IMR-90 (cell line): ENCODE data around the gene SLC25A19. TPM values are rescaled to one million over a fixed set of nuclear protein-coding genes. Genes with fewer than 3 reads are reported as not detected.

ENCODE experiments used
- ATAC-seq: fragments of 200-7000 bp; cut with Tn5 transposase; 2 replicates; pipeline ENCODE4 v1.9.1; 2020; ENCODE audit warnings: low read depth, mild to moderate bottlenecking, moderate library complexity
- BruUV-seq: library from RNA; stranded (reverse); fragments of 400-500 nt; replicated peaks from 2 replicates; lab custom pipeline; 2021; lab: Mats Ljungman, UMichigan
- CTCF ChIA-PET: fragments of 300-600 bp; formaldehyde crosslinking; extraction: SDS; loops from one replicate; lab custom pipeline; 2021; ENCODE audit warnings: antibody characterized with exemption; lab: Yijun Ruan, JAX
- POLR2A ChIA-PET: fragments of 300-600 bp; sonication (Branson Sonifier 250); formaldehyde crosslinking; loops from one replicate; lab custom pipeline; 2022; ENCODE audit warnings: antibody characterized with exemption; ENCODE audit not compliant: unreplicated experiment; lab: Charles Lee
- DNase-seq: peaks from one replicate; pipeline ENCODE4 v3.0.0; 2013
- H2AFZ ChIP-seq: replicated peaks from 2 replicates; pipeline ENCODE3; 2013; ENCODE audit warnings: low read length, mild to moderate bottlenecking; ENCODE audit not compliant: poor library complexity
- H2AK5ac ChIP-seq: 2 replicates; pipeline ENCODE4 v1.6.1; 2013; ENCODE audit warnings: low read depth, low read length, inconsistent platforms
- H2AK9ac ChIP-seq: replicated peaks from 2 replicates; pipeline ENCODE3; 2013; ENCODE audit warnings: mild to moderate bottlenecking, low read depth, low read length, moderate library complexity; ENCODE audit not compliant: poor library complexity
- H2BK120ac ChIP-seq: 2 replicates; pipeline ENCODE4 v1.6.1; 2013; ENCODE audit warnings: low read depth, low read length, inconsistent platforms
- H2BK15ac ChIP-seq: 3 replicates; pipeline ENCODE4 v1.6.1; 2013; ENCODE audit warnings: low read depth, low read length, inconsistent platforms
- H2BK20ac ChIP-seq: 2 replicates; pipeline ENCODE4 v1.6.1; 2013; ENCODE audit warnings: low read depth, mild to moderate bottlenecking, inconsistent platforms, low read length, moderate library complexity
- H2BK5ac ChIP-seq: 2 replicates; pipeline ENCODE4 v1.6.1; 2013; ENCODE audit warnings: mild to moderate bottlenecking, low read depth, low read length, inconsistent platforms; ENCODE audit not compliant: poor library complexity, severe bottlenecking
- H3K14ac ChIP-seq: replicated peaks from 2 replicates; pipeline ENCODE4 v1.6.1; 2013; ENCODE audit warnings: low read depth, low read length, inconsistent platforms
- H3K18ac ChIP-seq: 2 replicates; pipeline ENCODE4 v1.6.1; 2013; ENCODE audit warnings: low read depth, low read length, control low read depth
- H3K23ac ChIP-seq: 2 replicates; pipeline ENCODE4 v1.6.1; 2013; ENCODE audit warnings: low read depth, low read length, inconsistent platforms
- H3K27ac ChIP-seq: 2 replicates; pipeline ENCODE4 v1.5.1; 2013; ENCODE audit warnings: mild to moderate bottlenecking, control low read depth, low read length; ENCODE audit not compliant: insufficient read depth
- H3K27me3 ChIP-seq: 2 replicates; pipeline ENCODE4 v1.6.1; 2013; ENCODE audit warnings: low read length; ENCODE audit not compliant: control insufficient read depth, insufficient read depth
- H3K36me3 ChIP-seq: 2 replicates; pipeline ENCODE4 v1.6.1; 2013; ENCODE audit warnings: low read length, mixed read lengths; ENCODE audit not compliant: control insufficient read depth, insufficient read depth
- H3K4ac ChIP-seq: 2 replicates; pipeline ENCODE4 v1.6.1; 2013; ENCODE audit warnings: low read depth, low read length, inconsistent platforms
- H3K4me1 ChIP-seq: 2 replicates; pipeline ENCODE4 v1.6.1; 2013; ENCODE audit warnings: low read length, mixed read lengths; ENCODE audit not compliant: control insufficient read depth, insufficient read depth
- H3K4me2 ChIP-seq: 2 replicates; pipeline ENCODE4 v1.6.1; 2013; ENCODE audit warnings: low read depth, mild to moderate bottlenecking, control low read depth, low read length, moderate library complexity
- H3K4me3 ChIP-seq: 2 replicates; pipeline ENCODE4 v1.5.1; 2013; ENCODE audit warnings: low read depth, mild to moderate bottlenecking, control low read depth, low read length, moderate library complexity; ENCODE audit not compliant: insufficient read depth
- H3K56ac ChIP-seq: 2 replicates; pipeline ENCODE4 v1.6.1; 2013; ENCODE audit warnings: low read length, inconsistent platforms; ENCODE audit not compliant: insufficient read depth; ENCODE audit errors: extremely low read depth
- H3K79me1 ChIP-seq, 2 experiments: 2 replicates each; pipeline ENCODE4 v1.6.1; 2013; ENCODE audit warnings: low read length in 2 of 2, inconsistent platforms in 1 of 2, low read depth in 1 of 2
- H3K9ac ChIP-seq: 2 replicates; pipeline ENCODE4 v1.6.1; 2013; ENCODE audit warnings: low read depth, low read length, control low read depth
- H3K9me1 ChIP-seq: 2 replicates; pipeline ENCODE4 v1.6.1; 2013; ENCODE audit warnings: low read length, inconsistent platforms; ENCODE audit not compliant: insufficient read depth
- H3K9me3 ChIP-seq: 2 replicates; pipeline ENCODE4 v1.6.1; 2013; ENCODE audit warnings: low read length; ENCODE audit not compliant: control insufficient read depth, insufficient read depth
- H4K20me1 ChIP-seq: 2 replicates; pipeline ENCODE4 v1.6.1; 2013; ENCODE audit warnings: low read length, inconsistent platforms; ENCODE audit not compliant: insufficient read depth
- H4K5ac ChIP-seq: 2 replicates; pipeline ENCODE4 v1.6.1; 2013; ENCODE audit warnings: mild to moderate bottlenecking, low read depth, low read length, control low read depth
- H4K8ac ChIP-seq, 2 experiments: 2 replicates each; pipeline ENCODE4 v1.6.1; 2013; ENCODE audit warnings: low read depth in 2 of 2, low read length in 2 of 2, control low read depth in 1 of 2, inconsistent platforms in 1 of 2
- H4K91ac ChIP-seq: 2 replicates; pipeline ENCODE4 v1.6.1; 2013; ENCODE audit warnings: low read depth, low read length, inconsistent platforms; ENCODE audit not compliant: insufficient read depth
- CTCF ChIP-seq: conservative IDR thresholded peaks from 2 replicates; pipeline ENCODE4 v1.5.1; 2012; ENCODE audit warnings: mild to moderate bottlenecking, low read depth, low read length, improper control_type of control experiment
- RAD21 ChIP-seq: IDR thresholded peaks from 2 replicates; pipeline ENCODE4 v1.6.1; 2012; ENCODE audit warnings: low read length, improper control_type of control experiment
- SMC3 ChIP-seq: fragments of 150-350 bp; IDR thresholded peaks from 2 replicates; pipeline ENCODE4 v1.6.1; 2016; ENCODE audit warnings: low read depth, mild to moderate bottlenecking, antibody characterized with exemption, low read length, moderate library complexity
- USF2 ChIP-seq: fragments of 150-350 bp; IDR thresholded peaks from 2 replicates; pipeline ENCODE4 v1.6.1; 2017; ENCODE audit warnings: mild to moderate bottlenecking, antibody characterized with exemption, low read length, low read depth
- WGBS, 2 experiments: methylation state at CpG; one replicate each; pipeline versions ENCODE4 v1.1.5 to v1.1.7; 2013; ENCODE audit warnings: missing lambda C conversion rate in 2 of 2; ENCODE audit not compliant: insufficient read length in 1 of 2; ENCODE audit errors: extremely low coverage in 2 of 2; 5-methylcytosine and 5-hydroxymethylcytosine counted together
- dilution Hi-C: fragments of 300-500 bp; cut with HindIII; formaldehyde crosslinking; loops from one replicate; pipeline ENCODE4 v1.14.3; 2018; ENCODE audit warnings: low sequenced_read_pairs; ENCODE audit not compliant: unreplicated experiment
- in situ Hi-C: fragments of 300-500 bp; cut with MboI; formaldehyde crosslinking; loops from 3 replicates; pipeline ENCODE4 v1.14.3; 2019; ENCODE audit warnings: low sequenced_read_pairs, inconsistent platforms, mixed read lengths
- intact Hi-C: fragments of 100-400 bp; cut with micrococcal nuclease; formaldehyde crosslinking; loops from 2 replicates; pipeline ENCODE4 v1.10.0; 2022
- polyA plus RNA-seq, 3 experiments: library from polyadenylated mRNA; depleted of rRNA; stranded (reverse); fragments of >200 nt; gene quantifications; 2 replicates each; pipeline ENCODE4 v1.2.3, GENCODE V29; 2012; ENCODE audit warnings: low replicate concordance in 1 of 3
- total RNA-seq: library from RNA; depleted of rRNA; stranded (reverse); fragments of >200 nt; gene quantifications from 2 replicates; pipeline ENCODE4 v1.2.3, GENCODE V29; 2012

Gene SLC25A19
- total and polyA plus RNA-seq, 2 of the 4 experiments (the other 2 are of a cell fraction) = 9.1 to 9.2 TPM

DNA sequence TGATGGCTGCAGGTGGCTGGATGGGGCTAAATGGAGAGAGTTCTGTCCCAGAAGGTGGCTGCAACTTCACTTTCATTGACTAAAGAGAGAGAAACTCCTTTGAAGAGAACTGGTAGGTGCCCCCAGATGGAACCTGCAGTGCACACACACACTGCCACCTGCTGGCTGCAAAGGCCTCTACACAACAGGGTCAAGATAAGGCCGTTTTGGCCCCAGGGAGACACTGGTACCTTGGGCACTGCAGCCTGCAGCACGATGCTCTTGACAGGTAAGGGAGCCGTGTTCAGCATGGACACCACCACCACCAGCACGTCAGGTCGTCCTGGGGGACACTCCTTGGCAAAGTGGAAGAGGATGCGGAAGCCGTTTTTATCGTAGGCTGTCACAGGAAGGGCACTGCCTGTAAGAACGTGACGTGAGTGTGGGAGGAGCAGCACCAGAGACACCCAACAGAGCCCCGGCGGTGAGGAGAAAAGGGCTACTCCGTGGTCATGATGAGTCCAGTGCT is 50.5 kb downstream of the SLC25A19 start:
- no peak overlapping the region for H4K5ac ChIP-seq
- peak; percentile 69 for DNase-seq
- H3K27me3 ChIP-seq = no peaks in the 10 kb centered on the region
- in situ Hi-C loops (no loop called here), dilution Hi-C loops (no loop called here), intact Hi-C loops (no loop called here)
- no peak overlapping the region for H3K18ac ChIP-seq
- no peak overlapping the region for H2BK15ac ChIP-seq
- H3K36me3 ChIP-seq = peaks cover 83% of the 10 kb centered on the region
- H2AK9ac ChIP-seq = peak overlapping the region; percentile 58
- ATAC-seq = peak; percentile 87
- whole genome bisulfite sequencing, 2 experiments = 89% methylated on average over 4 of the region's 13 CpGs; no CpG with 5 or more reads in 1 of the 2 experiments
- no peaks in the 10 kb centered on the region for H3K9me3 ChIP-seq
- H4K20me1 ChIP-seq = peaks cover 17% of the 10 kb centered on the region
- H3K4me3 ChIP-seq = no peak overlapping the region
- no peak overlapping the region for H3K9ac ChIP-seq
- no peak overlapping the region for H2BK120ac ChIP-seq
- no peak overlapping the region for H3K27ac ChIP-seq
- no peak overlapping the region for H3K4me2 ChIP-seq
- H3K79me1 ChIP-seq = peaks cover 0 to 12% of the 10 kb centered on the region in 2 experiments; a peak in 1 of 4 replicates
- CTCF ChIA-PET = interaction anchor here (0.7 kb wide), 1 partner anchor 37 kb away, joined by 3 read pairs; no protein-coding TSS in a partner anchor
- peak; percentile 63 for TF ChIP-seq SMC3
- TF ChIP-seq CTCF = peak; percentile 68
- TF ChIP-seq USF2 = no peak
- peak; percentile 49 for TF ChIP-seq RAD21
- H3K4me1 ChIP-seq = no peaks in the 10 kb centered on the region
- no TSS peak for BruUV-seq
- POLR2A ChIA-PET = interaction anchor here (0.7 kb wide), 1 partner anchor 28 kb away, joined by 3 read pairs; no protein-coding TSS in a partner anchor
- no peak overlapping the region for H3K14ac ChIP-seq
- H2AK5ac ChIP-seq = no peak overlapping the region
- no peak overlapping the region for H2BK5ac ChIP-seq
- H3K23ac ChIP-seq = no peak overlapping the region
- no peak overlapping the region for H3K56ac ChIP-seq
- no peak overlapping the region for H2BK20ac ChIP-seq
- H4K91ac ChIP-seq = no peak overlapping the region
- H3K9me1 ChIP-seq = no peaks in the 10 kb centered on the region
- H3K4ac ChIP-seq = no peak overlapping the region
- no peak overlapping the region for H4K8ac ChIP-seq
- peak overlapping the region; percentile 63 for H2AFZ ChIP-seq
